ENCODE results near the gene MUC22. TPM values are rescaled to one million over a fixed set of nuclear protein-coding genes. Genes with fewer than 3 reads are reported as not detected.
A peak's percentile ranks its signal among the peaks of the same experiment; 100 is the strongest.
"Not testable (repeated sequence)": the region's sequence is repeated elsewhere in the genome, so short reads cannot be mapped to it uniquely, and the experiment has no call there.

The MUC22 gene
- total and polyA plus RNA-seq, 2 donors (not counting 1 experiment from before 2014, with no cell fraction given), result not detected

- no peak overlapping the region for H3K27ac ChIP-seq (ENCODE audit: insufficient read depth, low read length)
- H3K4me2 ChIP-seq (ENCODE audit: extremely low read depth, insufficient read depth, low read length), result no peak overlapping the region
- peaks cover 8% of the 10 kb centered on the region for H3K27me3 ChIP-seq (ENCODE audit: control insufficient read depth, insufficient read depth, low read length)
- H2AFZ ChIP-seq (ENCODE audit: low read length), result no peak overlapping the region
- no peaks in the 10 kb centered on the region for H3K79me2 ChIP-seq (ENCODE audit: control insufficient read depth, insufficient read depth, low read length)
- no peak overlapping the region for H3K9ac ChIP-seq (ENCODE audit: insufficient read depth, low read length)
- no peak overlapping the region for H3K4me3 ChIP-seq (replicated peaks in 1 of 4; ENCODE audit: control extremely low read depth in 1 of 4, insufficient read depth in 1 of 4, low read depth in 3 of 4, low read length in 4 of 4)
- H3K36me3 ChIP-seq (ENCODE audit: control insufficient read depth, insufficient read depth, low read length), result no peaks in the 10 kb centered on the region
- DNase-seq (ENCODE audit: low read depth in 2 of 2), result peak in 1 of 2 donors; percentile 17
- TF ChIP-seq CTCF (conservative IDR thresholded peaks at IDR 0.05 in 1 of 2, IDR thresholded peaks at IDR 0.05 in 1 of 2; ENCODE audit: low read depth in 1 of 2, low read length in 2 of 2), result no peak
- no peak for TF ChIP-seq EZH2 (IDR thresholded peaks at IDR 0.05; ENCODE audit: low read length, missing control alignments)
- H3K9me3 ChIP-seq (ENCODE audit: control insufficient read depth, insufficient read depth, low read depth, low read length), result no peaks in the 10 kb centered on the region
- no peaks in the 10 kb centered on the region for H4K20me1 ChIP-seq (ENCODE audit: control insufficient read depth, extremely low read depth, insufficient read depth, low read length)
- H3K4me1 ChIP-seq (ENCODE audit: control insufficient read depth, extremely low read depth, insufficient read depth, low read length), result no peaks in the 10 kb centered on the region
Observed at GRCh38 chr6:31049518-31049917, 39.2 kb downstream of the MUC22 start.

GRCh38 chr6:31053187-31053586, 42.9 kb downstream of the MUC22 start:
- not testable (repeated sequence) for DNase-seq (ENCODE audit: low read depth in 2 of 2)

DNA sequence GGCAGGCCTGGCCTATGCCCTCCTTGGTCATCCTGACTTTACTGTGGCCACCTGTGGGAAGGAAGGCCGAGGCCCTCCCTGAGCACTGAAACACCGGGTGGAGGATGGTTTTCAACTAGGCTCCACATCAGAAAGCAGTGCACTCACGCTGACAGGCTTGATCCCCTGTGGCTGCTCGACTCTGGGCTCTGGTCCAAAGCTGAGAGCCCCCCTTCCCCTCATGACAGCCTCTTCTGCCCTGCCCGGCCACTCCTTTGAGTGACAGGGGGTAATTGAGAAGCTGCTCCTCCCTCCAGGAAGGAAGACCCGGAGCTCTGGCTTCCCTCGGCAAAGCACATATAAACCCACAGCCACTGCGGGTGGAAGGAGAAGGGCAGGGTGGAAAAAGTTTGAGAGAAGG, 43.6 kb downstream of the MUC22 start:
- Histone ChIP-seq H3K4me2 (ENCODE audit: extremely low read depth, insufficient read depth, low read length) (no peak overlapping the region), H3K36me3 (ENCODE audit: control insufficient read depth, insufficient read depth, low read length) (no peaks in the 10 kb centered on the region), H4K20me1 (ENCODE audit: control insufficient read depth, extremely low read depth, insufficient read depth, low read length) (no peaks in the 10 kb centered on the region), H3K9me3 (ENCODE audit: control insufficient read depth, insufficient read depth, low read depth, low read length) (no peaks in the 10 kb centered on the region), H3K27me3 (ENCODE audit: control insufficient read depth, insufficient read depth, low read length) (no peaks in the 10 kb centered on the region), H3K9ac (ENCODE audit: insufficient read depth, low read length) (no peak overlapping the region), H2AFZ (ENCODE audit: low read length) (no peak overlapping the region), H3K27ac (ENCODE audit: insufficient read depth, low read length) (no peak overlapping the region), H3K4me1 (ENCODE audit: control insufficient read depth, extremely low read depth, insufficient read depth, low read length) (peaks cover 5% of the 10 kb centered on the region), H3K4me3 (replicated peaks in 1 of 4; ENCODE audit: control extremely low read depth in 1 of 4, insufficient read depth in 1 of 4, low read depth in 3 of 4, low read length in 4 of 4) (no peak overlapping the region), H3K79me2 (ENCODE audit: control insufficient read depth, insufficient read depth, low read length) (no peaks in the 10 kb centered on the region)
- no peak for DNase-seq (ENCODE audit: low read depth in 2 of 2)
- no peak for TF ChIP-seq CTCF (conservative IDR thresholded peaks at IDR 0.05 in 1 of 2, IDR thresholded peaks at IDR 0.05 in 1 of 2; ENCODE audit: low read depth in 1 of 2, low read length in 2 of 2)
- TF ChIP-seq EZH2 (IDR thresholded peaks at IDR 0.05; ENCODE audit: low read length, missing control alignments), result no peak

More at GRCh38 chr6:31053187-31053586, 42.9 kb downstream of the MUC22 start:
- not testable (repeated sequence) for H4K20me1 ChIP-seq (ENCODE audit: control insufficient read depth, extremely low read depth, insufficient read depth, low read length); H3K27me3 ChIP-seq (ENCODE audit: control insufficient read depth, insufficient read depth, low read length); H3K4me1 ChIP-seq (ENCODE audit: control insufficient read depth, extremely low read depth, insufficient read depth, low read length); H3K9ac ChIP-seq (ENCODE audit: insufficient read depth, low read length); H3K27ac ChIP-seq (ENCODE audit: insufficient read depth, low read length); H3K9me3 ChIP-seq (ENCODE audit: control insufficient read depth, insufficient read depth, low read depth, low read length); H3K79me2 ChIP-seq (ENCODE audit: control insufficient read depth, insufficient read depth, low read length); H3K4me3 ChIP-seq (replicated peaks in 1 of 4; ENCODE audit: control extremely low read depth in 1 of 4, insufficient read depth in 1 of 4, low read depth in 3 of 4, low read length in 4 of 4); H3K36me3 ChIP-seq (ENCODE audit: control insufficient read depth, insufficient read depth, low read length); H2AFZ ChIP-seq (ENCODE audit: low read length); H3K4me2 ChIP-seq (ENCODE audit: extremely low read depth, insufficient read depth, low read length)

Measured in fibroblast of lung (primary cell).